Activated T-helper 2 cell treated with anti-CD3 and anti-CD28 coated beads, Interferon-gamma antibody, Interleukin-2, Interleukin-4, amounts not matched to agents 10 μg/mL and 5 μg/mL and 100 μg/mL, durations not matched to agents 14 hours and 24 hours and 36 hours (primary cell): ENCODE results near the gene SNX9. TPM values are rescaled to one million over a fixed set of nuclear protein-coding genes. Genes with fewer than 3 reads are reported as not detected.
"Not testable (repeated sequence)": the region's sequence is repeated elsewhere in the genome, so short reads cannot be mapped to it uniquely, and the experiment has no call there.

Experiments
- DNase-seq: peaks from one replicate; pipeline ENCODE4 v3.0.0; 2021; ENCODE audit warnings: low spot score
- H3K27ac Mint-ChIP-seq: one replicate; pipeline ENCODE4 v1.8.0; 2021; ENCODE audit warnings: mixed read lengths
- H3K27me3 Mint-ChIP-seq: one replicate; pipeline ENCODE4 v1.8.0; 2021; ENCODE audit warnings: low read depth, mixed read lengths
- H3K36me3 Mint-ChIP-seq: one replicate; pipeline ENCODE4 v1.8.0; 2021; ENCODE audit warnings: low read depth, mixed read lengths
- H3K4me1 Mint-ChIP-seq: one replicate; pipeline ENCODE4 v1.8.0; 2021; ENCODE audit warnings: low read depth, mixed read lengths
- H3K4me3 Mint-ChIP-seq: one replicate; pipeline ENCODE4 v1.8.0; 2021; ENCODE audit warnings: low read depth, mild to moderate bottlenecking, moderate library complexity, mixed read lengths
- H3K9me3 Mint-ChIP-seq: one replicate; pipeline ENCODE4 v1.8.0; 2021; ENCODE audit warnings: mixed read lengths
- intact Hi-C: fragments of 100-400 bp; cut with micrococcal nuclease; formaldehyde crosslinking; loops from one replicate; pipeline ENCODE4 v1.15.1; 2023
- total RNA-seq: library from RNA; stranded (reverse); gene quantifications from 2 replicates; pipeline ENCODE4 v1.2.3, GENCODE V29; 2022

Gene SNX9
- total RNA-seq, 1 donor from 2014 or later = 55.6 TPM

- intact Hi-C loops = no loop called here
- H3K27me3 Mint-ChIP-seq = peaks cover 13% of the 10 kb centered on the region
- H3K4me1 Mint-ChIP-seq = peaks cover 19% of the 10 kb centered on the region
- H3K36me3 Mint-ChIP-seq = peaks cover 8% of the 10 kb centered on the region
- H3K9me3 Mint-ChIP-seq = peaks cover 5% of the 10 kb centered on the region
- no peak overlapping the region for H3K27ac Mint-ChIP-seq
- no peak overlapping the region for H3K4me3 Mint-ChIP-seq
- no peak for DNase-seq
These were observed 144.0 kb downstream of the SNX9 start for GRCh38 chr6:157967020-157967419.

GRCh38 chr6:157967486-157967885 is 144.4 kb downstream of the SNX9 start:
- no peak for DNase-seq
- H3K4me3 Mint-ChIP-seq = no peak overlapping the region
- peaks cover 5% of the 10 kb centered on the region for H3K9me3 Mint-ChIP-seq
- H3K27me3 Mint-ChIP-seq = peaks cover 13% of the 10 kb centered on the region
- no peak overlapping the region for H3K27ac Mint-ChIP-seq
- intact Hi-C loops = no loop called here
- H3K4me1 Mint-ChIP-seq = peaks cover 18% of the 10 kb centered on the region
- H3K36me3 Mint-ChIP-seq = peaks cover 8% of the 10 kb centered on the region

DNA sequence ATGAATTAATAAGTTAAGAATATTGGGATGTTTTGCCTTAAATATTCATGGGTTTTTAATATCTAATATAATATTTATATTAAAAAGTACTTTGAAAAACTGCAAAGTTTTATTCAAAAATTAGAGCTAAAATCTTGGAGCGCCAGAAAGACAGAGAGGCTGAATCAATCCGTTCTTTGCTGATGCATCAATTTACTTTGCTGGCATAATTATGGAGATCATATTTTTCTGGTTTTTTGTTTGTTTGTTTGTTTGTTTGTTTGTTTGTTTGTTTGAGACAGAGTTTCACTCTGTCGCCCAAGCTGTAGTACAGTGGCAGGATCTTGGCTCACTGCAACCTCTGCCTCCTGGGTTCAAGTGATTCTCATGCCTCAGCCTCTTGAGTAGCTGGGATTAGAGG is 149.1 kb downstream of the SNX9 start:
- H3K36me3 Mint-ChIP-seq, H3K9me3 Mint-ChIP-seq, DNase-seq, H3K4me1 Mint-ChIP-seq, H3K4me3 Mint-ChIP-seq, H3K27ac Mint-ChIP-seq, intact Hi-C loops: not testable (repeated sequence)
- H3K27me3 Mint-ChIP-seq = peaks cover 13% of the 10 kb centered on the region

GRCh38 chr6:157974341-157974894 is 151.4 kb downstream of the SNX9 start:
- DNase-seq = no peak
- Mint-ChIP-seq H3K27ac (no peak overlapping the region), H3K36me3 (no peaks in the 10 kb centered on the region), H3K27me3 (peaks cover 20% of the 10 kb centered on the region), H3K4me1 (peaks cover 6% of the 10 kb centered on the region), H3K9me3 (no peaks in the 10 kb centered on the region), H3K4me3 (no peak overlapping the region)
- intact Hi-C loops = no loop called here

DNA sequence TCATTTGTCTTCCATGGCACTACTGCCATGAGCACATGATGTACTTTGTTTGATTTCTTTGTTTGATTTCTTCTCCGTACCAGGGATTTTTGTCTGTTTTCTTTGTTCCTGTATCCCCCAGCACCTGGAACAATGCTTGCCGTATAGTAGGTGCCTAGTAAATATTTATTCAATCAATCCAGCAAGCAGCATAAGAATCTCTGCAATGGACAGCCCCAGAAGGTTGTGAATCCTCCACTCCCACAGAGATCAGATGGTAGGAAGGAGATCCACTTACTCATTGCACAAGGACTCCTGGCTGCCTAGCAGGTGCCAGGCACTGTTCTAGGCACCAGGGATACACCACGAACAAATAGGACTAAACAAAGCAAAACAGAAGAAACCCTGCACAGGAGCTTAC is 151.9 kb downstream of the SNX9 start:
- Mint-ChIP-seq H3K36me3 (no peaks in the 10 kb centered on the region), H3K4me3 (no peak overlapping the region), H3K27ac (no peak overlapping the region), H3K27me3 (peaks cover 23% of the 10 kb centered on the region), H3K9me3 (no peaks in the 10 kb centered on the region), H3K4me1 (peaks cover 12% of the 10 kb centered on the region)
- DNase-seq = no peak
- intact Hi-C loops = no loop called here

DNA sequence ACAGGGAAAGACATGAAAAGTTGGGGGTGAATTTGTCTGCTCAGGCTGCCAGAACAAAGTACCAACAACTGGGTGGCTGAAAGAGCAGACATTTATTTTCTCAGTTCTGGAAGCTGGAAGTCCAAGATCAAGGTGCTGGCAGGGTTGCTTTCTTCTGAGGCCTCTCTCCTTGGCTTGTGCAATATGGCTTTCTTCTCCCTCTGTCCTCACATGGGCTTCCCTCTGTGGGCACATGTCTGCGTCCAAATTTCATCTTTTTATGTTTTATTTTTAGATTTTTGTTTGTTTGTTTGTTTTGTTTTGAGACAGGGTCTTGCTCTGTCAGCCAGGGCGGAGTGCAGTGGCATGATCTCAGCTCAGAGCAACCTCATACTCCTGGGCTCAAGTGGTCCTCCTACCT is 152.4 kb downstream of the SNX9 start:
- Mint-ChIP-seq H3K27me3 (peaks cover 23% of the 10 kb centered on the region), H3K9me3 (no peaks in the 10 kb centered on the region), H3K4me3 (no peak overlapping the region), H3K4me1 (peaks cover 13% of the 10 kb centered on the region), H3K27ac (no peak overlapping the region), H3K36me3 (no peaks in the 10 kb centered on the region)
- intact Hi-C loops = no loop called here
- no peak for DNase-seq

- H3K9me3 Mint-ChIP-seq = no peaks in the 10 kb centered on the region
- intact Hi-C loops = no loop called here
- H3K36me3 Mint-ChIP-seq = no peaks in the 10 kb centered on the region
- no peak for DNase-seq
- H3K4me3 Mint-ChIP-seq = no peak overlapping the region
- H3K27me3 Mint-ChIP-seq = peaks cover 12% of the 10 kb centered on the region
- H3K4me1 Mint-ChIP-seq = peaks cover 19% of the 10 kb centered on the region
- no peak overlapping the region for H3K27ac Mint-ChIP-seq
These were observed 153.5 kb downstream of the SNX9 start for GRCh38 chr6:157976345-157977175.

- no peak overlapping the region for H3K4me3 Mint-ChIP-seq
- peaks cover 19% of the 10 kb centered on the region for H3K4me1 Mint-ChIP-seq
- peaks cover 10% of the 10 kb centered on the region for H3K27me3 Mint-ChIP-seq
- intact Hi-C loops = no loop called here
- DNase-seq = no peak
- H3K9me3 Mint-ChIP-seq = no peaks in the 10 kb centered on the region
- no peaks in the 10 kb centered on the region for H3K36me3 Mint-ChIP-seq
- no peak overlapping the region for H3K27ac Mint-ChIP-seq
These were observed 154.2 kb downstream of the SNX9 start for GRCh38 chr6:157977176-157977804.

- no peak overlapping the region for H3K4me3 Mint-ChIP-seq
- no peaks in the 10 kb centered on the region for H3K36me3 Mint-ChIP-seq
- no peak for DNase-seq
- peaks cover 10% of the 10 kb centered on the region for H3K27me3 Mint-ChIP-seq
- intact Hi-C loops = no loop called here
- peaks cover 26% of the 10 kb centered on the region for H3K4me1 Mint-ChIP-seq
- H3K27ac Mint-ChIP-seq = no peak overlapping the region
- no peaks in the 10 kb centered on the region for H3K9me3 Mint-ChIP-seq
These were observed 155.2 kb downstream of the SNX9 start for GRCh38 chr6:157978021-157978783.

DNA sequence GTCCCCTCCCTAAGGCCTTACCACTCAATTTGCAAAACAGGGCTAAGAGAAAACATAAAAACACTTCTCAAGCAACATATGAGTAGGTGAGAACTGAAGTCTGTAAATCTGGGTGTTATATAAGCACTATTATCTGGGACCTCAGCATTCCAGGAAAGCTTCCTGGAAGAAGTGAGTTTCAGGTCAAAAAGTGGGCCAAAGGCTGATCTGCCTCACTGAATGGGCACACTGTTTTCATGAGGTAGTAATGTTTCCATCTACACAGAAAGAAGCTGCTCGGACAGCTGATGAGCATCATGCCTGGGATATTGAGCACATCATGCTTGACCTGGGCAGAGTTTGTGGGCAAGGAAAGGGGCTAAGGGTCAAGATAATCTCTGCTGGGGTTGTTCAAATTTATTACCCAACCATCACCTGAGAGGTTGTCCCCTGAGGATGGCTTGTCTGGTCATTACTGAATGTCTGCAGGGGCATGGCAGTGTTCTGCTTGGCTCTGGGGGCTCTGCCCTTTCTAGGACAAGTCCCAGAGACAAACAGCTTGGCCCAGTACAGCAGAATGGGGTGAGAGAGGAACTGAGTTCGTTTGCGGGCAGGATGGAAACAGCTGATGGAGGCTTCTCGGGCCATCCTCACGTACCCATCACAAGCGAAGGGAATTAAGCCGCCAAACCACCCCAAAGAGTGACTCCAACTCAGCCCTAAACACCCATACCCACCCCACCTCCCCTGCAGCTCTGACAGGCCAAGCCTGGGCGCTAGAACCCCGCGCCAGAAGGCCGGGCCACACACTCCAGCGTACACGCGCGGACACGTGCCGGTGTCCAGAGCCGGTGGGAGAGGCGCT is 157.5 kb downstream of the SNX9 start:
- no peak for DNase-seq
- Mint-ChIP-seq H3K9me3 (no peaks in the 10 kb centered on the region), H3K4me1 (peaks cover 44% of the 10 kb centered on the region), H3K4me3 (peak overlapping the region; percentile 71), H3K36me3 (no peaks in the 10 kb centered on the region), H3K27me3 (peaks cover 10% of the 10 kb centered on the region), H3K27ac (no peak overlapping the region)
- intact Hi-C loops = loop anchor here (2.0 to 5.0 kb wide), 5 partner anchors 18 to 667 kb away; no protein-coding TSS in a partner anchor

GRCh38 chr6:157981132-157981394 is 158.0 kb downstream of the SNX9 start:
- intact Hi-C loops = loop anchor here (2.0 to 5.0 kb wide), 5 partner anchors 18 to 666 kb away; no protein-coding TSS in a partner anchor
- Mint-ChIP-seq H3K9me3 (no peaks in the 10 kb centered on the region), H3K4me3 (peak overlapping the region; percentile 71), H3K27ac (no peak overlapping the region), H3K4me1 (peaks cover 44% of the 10 kb centered on the region), H3K27me3 (peaks cover 10% of the 10 kb centered on the region), H3K36me3 (no peaks in the 10 kb centered on the region)
- no peak for DNase-seq
